Ectodermal cell (in vitro differentiated cells): ENCODE results near the gene ORAI1. TPM values are rescaled to one million over a fixed set of nuclear protein-coding genes. Genes with fewer than 3 reads are reported as not detected.

ENCODE experiments used
- H3K27ac ChIP-seq: 2 replicates; pipeline ENCODE4 v1.7.0; 2013; ENCODE audit warnings: mild to moderate bottlenecking, low read depth, low read length; ENCODE audit not compliant: insufficient read depth, poor library complexity, severe bottlenecking
- H3K27me3 ChIP-seq: 2 replicates; pipeline ENCODE4 v1.7.0; 2013; ENCODE audit warnings: mild to moderate bottlenecking, low read length; ENCODE audit not compliant: insufficient read depth, control insufficient read depth, poor library complexity, severe bottlenecking
- H3K36me3 ChIP-seq: one replicate; pipeline ENCODE4 v1.7.0; 2013; ENCODE audit warnings: low read length; ENCODE audit not compliant: control insufficient read depth, insufficient read depth
- H3K4me1 ChIP-seq: one replicate; pipeline ENCODE4 v1.7.0; 2013; ENCODE audit warnings: low read length; ENCODE audit not compliant: control insufficient read depth, insufficient read depth
- H3K4me3 ChIP-seq: 2 replicates; pipeline ENCODE4 v1.7.0; 2013; ENCODE audit warnings: low read depth, low read length, control low read depth; ENCODE audit not compliant: insufficient read depth
- H3K9me3 ChIP-seq: 2 replicates; pipeline ENCODE4 v1.7.0; 2013; ENCODE audit warnings: mild to moderate bottlenecking, low read length, moderate library complexity; ENCODE audit not compliant: control insufficient read depth
- WGBS, 2 experiments: methylation state at CpG; one replicate each; pipeline ENCODE4 v1.1.7; 2013; ENCODE audit warnings: missing lambda C conversion rate in 2 of 2; 5-methylcytosine and 5-hydroxymethylcytosine counted together
- polyA plus RNA-seq, 4 experiments: library from polyadenylated mRNA; stranded (reverse); fragments of 50-300 nt; gene quantifications; one replicate each; pipeline ENCODE4 v1.2.3, GENCODE V29; 2013

Gene ORAI1
- polyA plus RNA-seq (2013, experiment 1 of 4): 16.8 TPM
- 18.2 TPM for polyA plus RNA-seq (2013, experiment 2 of 4)
- polyA plus RNA-seq (2013, experiment 3 of 4): 11.1 TPM
- 12.4 TPM for polyA plus RNA-seq (2013, experiment 4 of 4)

DNA sequence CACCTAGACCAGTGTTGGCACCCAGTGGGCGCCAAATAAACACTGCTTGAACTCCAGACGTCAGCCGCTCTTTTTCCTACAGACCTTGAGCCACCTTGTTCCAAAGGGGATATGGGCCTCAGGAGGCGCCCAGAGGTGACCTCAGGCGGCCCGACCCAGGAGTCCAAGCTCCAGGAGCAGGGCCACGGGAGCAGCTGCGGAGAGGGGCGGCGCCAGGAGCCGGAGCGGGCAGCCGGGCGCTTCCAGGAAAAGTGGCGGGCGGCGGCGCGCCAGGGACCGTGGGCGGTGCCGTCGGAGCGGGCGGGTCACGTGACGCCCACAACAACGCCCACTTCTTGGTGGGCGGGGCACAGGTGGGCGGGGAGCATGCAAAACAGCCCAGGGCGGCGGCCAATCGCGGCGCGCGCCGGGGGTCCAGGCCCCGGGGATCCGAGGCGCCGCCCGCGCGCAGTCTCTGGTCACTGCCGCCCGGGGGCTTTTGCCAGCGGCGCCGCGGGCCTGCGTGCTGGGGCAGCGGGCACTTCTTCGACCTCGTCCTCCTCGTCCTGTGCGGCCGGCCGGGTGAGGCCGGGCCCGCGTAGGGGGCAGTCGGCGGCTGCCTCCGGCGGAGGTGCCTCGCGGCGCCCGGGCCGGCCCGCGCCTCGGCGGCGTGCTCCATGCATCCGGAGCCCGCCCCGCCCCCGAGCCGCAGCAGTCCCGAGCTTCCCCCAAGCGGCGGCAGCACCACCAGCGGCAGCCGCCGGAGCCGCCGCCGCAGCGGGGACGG, at the start of gene ORAI1:
TSS of gene ORAI1 (plus strand) at position 444 of the 766 bp plus-strand sequence.
- H3K36me3 ChIP-seq: no peaks in the 10 kb centered on the region
- peak within 1 kb of the TSS; percentile 76 for H3K27ac ChIP-seq
- 2 to 3% methylated on average over 92 of the region's 92 CpGs for WGBS, 2 experiments
- no peaks in the 10 kb centered on the region for H3K9me3 ChIP-seq
- H3K27me3 ChIP-seq: no peaks in the 10 kb centered on the region
- peaks cover 24% of the 10 kb centered on the region for H3K4me1 ChIP-seq
- H3K4me3 ChIP-seq: peak within 1 kb of the TSS; percentile 73

- WGBS, 2 experiments: 1% methylated on average over 4 of the region's 4 CpGs
- peak overlapping the region; percentile 92 for H3K27ac ChIP-seq
These were observed 49.4 kb upstream of the ORAI1 start for GRCh38 chr12:121576851-121577391.

DNA sequence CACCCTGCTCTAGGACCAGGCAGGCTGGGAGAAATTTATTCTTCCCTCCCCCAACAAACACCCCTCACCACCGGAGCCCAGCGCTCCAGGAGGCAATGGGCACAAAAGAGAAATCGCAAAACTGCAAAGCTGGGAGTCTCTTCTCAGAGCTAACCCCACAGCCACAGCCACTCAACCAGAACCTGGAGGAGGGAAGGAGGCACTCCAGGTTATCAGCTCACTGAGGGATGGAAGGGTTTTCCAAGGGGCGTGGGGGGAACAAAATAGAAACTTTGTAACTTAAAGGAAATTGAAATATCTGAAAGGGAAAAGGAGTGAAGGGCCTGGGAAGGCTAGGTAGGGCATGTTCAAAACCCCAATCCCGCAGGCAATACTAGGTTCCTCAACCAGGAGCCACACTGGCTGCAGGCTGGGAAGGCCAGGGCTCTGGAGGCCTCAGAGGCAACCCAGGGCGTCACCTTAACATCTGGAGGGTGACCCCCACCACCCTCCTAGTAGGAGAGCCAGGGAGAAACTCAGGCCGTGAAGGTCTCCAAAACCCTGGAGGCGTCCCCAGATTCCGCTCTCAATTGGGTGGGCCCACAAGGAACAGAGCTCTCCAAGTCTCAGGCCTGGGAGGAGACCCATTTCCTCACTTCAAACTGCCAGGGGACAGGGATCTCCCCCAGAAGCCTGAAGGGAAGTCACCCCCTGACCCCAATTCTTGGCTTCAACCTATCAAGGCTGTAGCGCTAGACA, 48.7 kb upstream of the ORAI1 start:
- Histone ChIP-seq H3K27ac (peak overlapping the region; percentile 92), H3K4me3 (peak overlapping the region; percentile 93), H3K4me1 (peaks cover 23% of the 10 kb centered on the region), H3K36me3 (peaks cover 19% of the 10 kb centered on the region), H3K9me3 (no peaks in the 10 kb centered on the region), H3K27me3 (no peaks in the 10 kb centered on the region)
- 2 to 3% methylated on average over 10 of the region's 10 CpGs for WGBS, 2 experiments

More at GRCh38 chr12:121576851-121577391, 49.4 kb upstream of the ORAI1 start:
- no peaks in the 10 kb centered on the region for H3K9me3 ChIP-seq
- H3K4me1 ChIP-seq: peaks cover 23% of the 10 kb centered on the region
- H3K36me3 ChIP-seq: peaks cover 19% of the 10 kb centered on the region
- no peaks in the 10 kb centered on the region for H3K27me3 ChIP-seq
- peak overlapping the region; percentile 93 for H3K4me3 ChIP-seq

DNA sequence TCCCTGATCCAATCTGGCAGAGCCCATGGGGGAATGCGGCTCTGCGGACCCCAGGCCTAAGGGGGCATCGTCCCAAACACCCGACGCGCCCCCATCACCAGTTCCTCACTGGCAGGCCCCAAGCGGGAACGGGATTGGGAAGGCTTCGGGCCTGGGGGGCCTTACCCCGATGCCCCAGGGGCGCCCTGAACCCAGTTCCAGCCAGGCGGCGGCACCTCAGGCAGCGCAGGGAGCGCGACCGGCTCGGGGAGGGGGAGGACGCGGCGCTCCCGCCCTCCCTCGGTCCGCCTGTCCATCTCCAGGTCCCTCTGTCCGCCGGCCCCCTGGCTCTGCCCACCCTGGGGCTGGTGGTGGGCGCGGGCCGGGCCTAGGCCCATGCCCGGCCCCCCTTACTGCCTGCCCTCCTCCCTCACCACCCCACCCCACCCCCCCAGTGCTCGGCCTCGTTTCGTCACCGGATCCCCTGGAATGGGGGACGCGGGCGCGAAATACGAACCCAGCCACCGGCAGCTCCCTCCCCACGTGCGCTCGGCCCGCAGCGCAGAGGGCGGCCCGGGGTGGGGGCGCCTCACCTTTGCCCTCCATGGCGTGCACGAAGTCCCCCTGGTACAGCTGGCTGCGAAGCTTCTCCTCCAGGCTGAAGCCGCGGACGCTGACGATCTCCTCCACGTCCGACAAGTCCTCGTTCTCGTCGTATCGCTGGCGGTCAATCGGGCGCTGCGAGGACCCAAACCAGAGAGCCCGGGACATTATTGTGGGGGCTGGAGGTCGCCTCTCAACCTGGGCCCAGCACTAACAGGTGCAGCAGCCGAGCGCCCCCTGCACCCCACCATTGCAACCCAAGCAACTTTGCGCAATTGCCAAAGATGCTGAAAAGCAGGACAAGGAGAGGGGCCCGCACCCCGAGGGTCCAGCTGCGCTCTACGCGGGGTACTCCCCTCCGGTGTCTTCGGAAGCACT, 47.8 kb upstream of the ORAI1 start:
- 0% methylated on average over 76 to 77 of the region's 77 CpGs for WGBS, 2 experiments

GRCh38 chr12:121579190-121579791, 47.0 kb upstream of the ORAI1 start:
- H3K4me3 ChIP-seq: peak overlapping the region; percentile 93
- H3K36me3 ChIP-seq: peaks cover 10% of the 10 kb centered on the region
- no peaks in the 10 kb centered on the region for H3K27me3 ChIP-seq
- peaks cover 31% of the 10 kb centered on the region for H3K4me1 ChIP-seq
- H3K9me3 ChIP-seq: no peaks in the 10 kb centered on the region
- H3K27ac ChIP-seq: peak overlapping the region; percentile 92
- WGBS, 2 experiments: 0% methylated on average over 53 of the region's 53 CpGs

More for the DNA sequence above, 47.8 kb upstream of the ORAI1 start:
- H3K9me3 ChIP-seq: no peaks in the 10 kb centered on the region
- H3K4me3 ChIP-seq: peak overlapping the region; percentile 93
- peaks cover 30% of the 10 kb centered on the region for H3K4me1 ChIP-seq
- H3K27me3 ChIP-seq: no peaks in the 10 kb centered on the region
- peak overlapping the region; percentile 92 for H3K27ac ChIP-seq
- peaks cover 16% of the 10 kb centered on the region for H3K36me3 ChIP-seq

DNA sequence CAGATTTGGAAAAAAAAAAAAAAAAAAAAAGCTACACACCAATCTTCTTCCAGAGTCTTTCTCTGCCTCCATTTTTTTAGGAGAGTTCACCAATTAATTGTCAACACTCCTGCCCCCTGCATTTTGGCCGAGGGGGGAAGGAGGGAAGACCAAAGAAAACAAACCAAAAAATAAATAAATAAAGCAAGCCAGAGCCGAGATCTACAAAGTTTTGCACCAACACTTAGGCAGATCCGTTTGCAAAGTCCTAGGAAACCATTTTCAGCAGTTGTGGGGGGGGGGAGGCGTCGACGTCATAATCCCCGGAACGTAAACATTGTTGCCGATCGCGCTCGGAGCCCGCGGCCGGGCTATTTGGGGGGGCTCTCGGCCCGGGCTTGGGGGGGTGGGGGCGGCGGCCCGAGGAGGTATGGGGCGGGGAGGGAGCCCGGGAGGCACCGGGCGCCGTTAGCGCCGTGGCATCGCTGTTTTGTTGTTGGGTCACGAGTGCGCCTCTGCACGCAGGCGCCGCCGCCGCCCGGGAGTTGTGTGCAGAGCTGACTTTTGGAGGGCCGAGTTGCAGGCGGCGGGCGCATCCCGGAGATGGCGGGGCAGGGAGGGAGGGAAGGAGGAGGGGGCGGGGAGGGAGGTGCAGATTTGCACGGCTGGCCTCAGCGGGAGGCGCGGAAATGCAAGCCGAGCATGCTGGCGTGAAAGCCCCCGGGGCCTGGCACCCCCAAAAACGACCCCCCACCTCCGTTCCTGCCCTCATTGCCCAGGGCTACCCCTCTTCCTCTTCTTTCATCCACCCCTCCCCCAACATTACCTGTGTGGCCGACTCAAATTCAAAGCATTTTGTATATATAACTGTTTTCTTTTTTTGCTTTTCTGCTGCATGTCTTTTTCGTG, 46.1 kb upstream of the ORAI1 start:
- peaks cover under 1% of the 10 kb centered on the region for H3K36me3 ChIP-seq

GRCh38 chr12:121580959-121581685, 45.2 kb upstream of the ORAI1 start, which contains the start of gene KDM2B:
KDM2B (minus strand) TSS chr12:121581023; CDS start chr12:121580911, 112 bp downstream.
- no peaks in the 10 kb centered on the region for H3K36me3 ChIP-seq
- H3K9me3 ChIP-seq: no peaks in the 10 kb centered on the region
- 0 to 1% methylated on average over 23 of the region's 23 CpGs for WGBS, 2 experiments
- H3K4me1 ChIP-seq: peaks cover 13% of the 10 kb centered on the region
- peak within 1 kb of the TSS; percentile 92 for H3K27ac ChIP-seq
- peak within 1 kb of the TSS; percentile 93 for H3K4me3 ChIP-seq
- no peaks in the 10 kb centered on the region for H3K27me3 ChIP-seq

More for the DNA sequence above, 46.1 kb upstream of the ORAI1 start:
- Histone ChIP-seq H3K9me3 (no peaks in the 10 kb centered on the region), H3K27ac (peak overlapping the region; percentile 92), H3K27me3 (no peaks in the 10 kb centered on the region), H3K4me3 (peak overlapping the region; percentile 93), H3K4me1 (peaks cover 22% of the 10 kb centered on the region)
- WGBS, 2 experiments: 0 to 1% methylated on average over 54 of the region's 54 CpGs

DNA sequence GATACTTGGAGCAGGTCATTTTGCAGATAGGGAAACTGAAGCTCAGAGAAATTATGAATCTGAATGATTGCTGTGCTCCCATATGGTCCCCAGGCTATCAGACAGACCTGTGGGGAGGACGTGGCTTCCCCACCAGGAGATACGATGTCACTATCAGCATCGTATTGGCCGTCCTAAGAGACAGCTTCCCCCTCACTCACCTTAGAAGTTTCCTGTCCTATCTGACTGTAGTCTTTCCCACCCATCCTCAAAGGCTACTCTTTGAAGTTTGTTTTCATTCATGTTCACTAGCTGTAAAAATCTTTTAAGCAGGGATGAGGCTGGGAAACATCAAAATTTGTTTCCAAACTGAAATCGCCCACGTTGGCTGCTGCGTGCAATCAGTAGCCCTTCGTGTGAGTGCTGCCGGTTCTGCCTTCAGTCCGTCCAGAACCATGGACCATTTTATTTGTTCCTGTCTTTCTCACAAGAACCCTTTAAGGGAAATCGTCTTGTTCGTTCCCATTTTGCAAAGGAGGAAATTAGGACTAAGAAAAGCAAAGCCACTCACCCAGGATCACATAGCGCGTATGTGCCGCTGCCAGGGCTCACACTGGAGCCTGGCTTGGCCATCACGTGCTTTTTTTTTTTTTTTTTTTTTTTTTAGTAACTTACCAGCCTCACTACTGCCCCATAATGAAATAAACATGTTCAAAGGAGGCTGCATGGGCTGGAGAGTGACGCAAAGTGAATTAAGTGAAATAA, 44.5 kb upstream of the ORAI1 start:
- peak overlapping the region; percentile 93 for H3K4me3 ChIP-seq

More for the DNA sequence above, 44.5 kb upstream of the ORAI1 start:
- Histone ChIP-seq H3K27ac (peak overlapping the region; percentile 85), H3K9me3 (no peaks in the 10 kb centered on the region), H3K36me3 (no peaks in the 10 kb centered on the region), H3K27me3 (no peaks in the 10 kb centered on the region), H3K4me1 (peaks cover 8% of the 10 kb centered on the region)
- 0 to 2% methylated on average over 16 to 17 of the region's 17 CpGs for WGBS, 2 experiments
